NCI-H345 treated with DMSO at 0.1 percent for 48 hours (cell line): ENCODE measurements around the gene FAM193A.
"Not testable (repeated sequence)": the region's sequence is repeated elsewhere in the genome, so short reads cannot be mapped to it uniquely, and the experiment has no call there.

Source experiments
- DNase-seq: peaks from one replicate; lab custom pipeline; 2025; ENCODE audit not compliant: unreplicated experiment; lab: John Stamatoyannopoulos, UW

FAM193A gene

GRCh38 chr4:2604614-2605013 lies 68.2 kb downstream of the FAM193A start:
- no peak for DNase-seq

DNA sequence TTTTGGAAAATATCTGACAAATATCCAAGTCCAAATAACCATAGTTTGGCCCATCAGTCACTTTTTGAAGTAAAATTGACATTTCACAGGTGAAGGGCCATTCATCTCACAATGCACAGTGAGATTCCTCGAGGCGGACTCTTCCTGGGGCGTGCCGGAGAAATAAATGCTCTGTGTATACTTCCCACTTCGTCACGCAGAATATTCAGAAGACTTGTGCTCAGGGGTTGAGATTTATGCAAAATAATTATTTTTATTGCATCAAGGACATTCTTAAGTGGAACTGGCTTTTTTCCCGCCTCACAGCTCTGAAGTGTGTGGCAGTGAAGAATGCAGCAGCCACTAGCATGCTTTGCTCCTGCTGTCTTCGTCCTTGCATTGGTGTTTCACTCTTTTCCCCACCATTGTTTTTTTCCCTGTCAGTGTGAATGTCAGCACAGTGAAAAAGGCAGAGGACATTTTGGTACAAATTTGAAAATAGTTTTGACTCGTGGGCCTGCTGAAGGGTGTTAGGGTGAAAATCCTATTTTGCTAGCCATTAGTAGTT lies 70.6 kb downstream of the FAM193A start:
- no peak for DNase-seq

DNA sequence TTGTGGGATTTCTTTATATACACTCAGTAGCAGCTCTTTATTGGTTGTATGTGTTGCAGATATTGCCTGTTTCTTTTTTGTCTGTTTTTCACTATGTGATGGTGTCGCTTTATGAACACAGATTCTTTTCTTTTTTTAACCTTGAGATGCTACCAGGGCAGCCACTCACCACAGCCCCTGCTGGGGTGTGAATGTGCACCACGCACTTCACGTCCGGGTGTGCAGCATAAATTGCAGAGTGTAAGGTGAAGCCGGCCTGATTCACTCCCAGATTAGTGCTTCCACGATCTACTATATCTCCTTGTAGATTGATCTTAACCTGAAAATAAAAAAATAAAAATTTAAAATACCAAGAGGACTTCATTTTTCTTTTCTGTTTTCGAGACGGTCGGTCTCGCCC lies 71.4 kb downstream of the FAM193A start:
- no peak for DNase-seq

- no peak for DNase-seq
Observed at GRCh38 chr4:2608291-2608690, 71.8 kb downstream of the FAM193A start.

DNA sequence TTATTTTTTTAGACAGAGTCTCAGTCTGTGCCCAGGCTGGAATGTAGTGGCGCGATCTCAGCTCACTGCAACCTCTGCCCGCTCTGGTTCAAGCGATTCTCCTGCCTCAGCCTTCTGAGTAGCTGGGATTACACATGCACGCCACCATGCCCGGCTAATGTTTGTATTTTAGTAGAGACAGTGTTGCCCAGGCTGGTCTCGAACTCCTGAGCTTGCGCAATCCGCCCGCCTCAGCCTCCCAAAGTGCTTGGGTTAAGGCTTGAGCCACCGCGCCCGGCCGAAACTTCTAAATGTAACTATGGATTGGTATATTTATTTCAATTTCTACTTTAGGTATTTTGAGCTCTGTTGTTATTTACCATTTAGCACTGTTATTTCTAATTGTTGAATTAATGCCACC lies 79.4 kb downstream of the FAM193A start:
- DNase-seq = no peak

DNA sequence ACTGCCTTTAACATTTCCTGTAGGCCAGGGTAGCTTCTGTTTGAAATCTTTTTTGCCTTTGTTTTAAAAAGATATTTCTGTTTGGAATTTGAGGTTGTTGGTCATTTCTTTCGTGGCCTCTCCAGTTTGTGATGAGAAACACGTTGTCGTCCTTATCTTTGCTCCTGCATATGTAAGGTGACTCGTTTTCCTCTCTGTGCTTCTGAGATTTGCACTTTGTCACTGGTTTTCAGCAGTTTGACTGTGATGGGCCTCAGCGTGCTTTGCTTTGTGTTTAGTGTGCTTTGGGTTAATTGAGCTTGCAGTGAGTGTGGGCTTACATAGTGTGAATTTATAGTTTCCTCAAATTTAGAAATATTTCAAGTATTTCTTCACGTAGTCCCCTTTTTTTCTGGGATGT lies 81.5 kb downstream of the FAM193A start:
- DNase-seq = no peak

GRCh38 chr4:2618729-2619128 lies 82.3 kb downstream of the FAM193A start:
- not testable (repeated sequence) for DNase-seq

- DNase-seq = no peak
Observed at GRCh38 chr4:2619459-2619858, 83.0 kb downstream of the FAM193A start.

DNA sequence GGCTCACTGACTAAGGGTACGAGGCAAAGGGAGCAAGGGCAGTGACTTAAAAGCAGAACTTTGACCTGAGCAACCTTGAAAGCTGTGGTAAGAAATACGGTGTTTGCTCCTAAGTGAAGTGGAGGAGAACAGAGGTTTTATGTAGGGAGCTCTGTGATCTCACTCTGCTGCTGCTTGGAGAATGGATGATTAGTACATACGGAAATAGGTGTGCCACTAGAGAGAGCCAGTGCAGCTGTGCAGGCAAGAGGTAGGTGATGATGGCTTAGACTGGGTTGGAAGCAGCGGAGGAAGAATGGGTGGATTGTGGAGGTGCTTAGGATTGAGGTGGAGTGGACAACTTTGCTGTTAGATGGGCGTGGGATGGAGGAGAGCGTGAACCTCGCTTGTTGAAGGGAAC lies 85.0 kb downstream of the FAM193A start:
- DNase-seq = no peak

DNA sequence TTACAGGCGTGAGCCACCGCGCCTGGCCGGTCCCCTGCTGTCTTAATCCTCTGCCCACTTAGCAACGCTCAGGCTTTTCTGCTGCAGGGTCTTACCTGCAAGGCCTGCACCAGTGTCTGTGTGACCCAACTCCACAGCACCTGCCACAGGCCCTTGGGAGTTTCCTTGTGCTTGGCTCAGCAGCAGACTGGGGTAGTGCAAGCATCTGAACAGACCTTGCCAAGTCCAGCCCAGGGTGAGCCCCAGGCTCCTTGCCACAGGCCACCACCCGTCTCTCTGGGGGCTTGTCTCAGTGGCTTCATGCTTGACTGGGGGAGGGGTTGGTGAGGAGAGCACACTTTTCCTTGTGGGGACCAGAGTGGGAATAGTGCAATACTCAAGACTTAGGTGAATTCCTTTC lies 87.0 kb downstream of the FAM193A start:
- DNase-seq = no peak

GRCh38 chr4:2624782-2625530 lies 88.5 kb downstream of the FAM193A start:
- DNase-seq = no peak

DNA sequence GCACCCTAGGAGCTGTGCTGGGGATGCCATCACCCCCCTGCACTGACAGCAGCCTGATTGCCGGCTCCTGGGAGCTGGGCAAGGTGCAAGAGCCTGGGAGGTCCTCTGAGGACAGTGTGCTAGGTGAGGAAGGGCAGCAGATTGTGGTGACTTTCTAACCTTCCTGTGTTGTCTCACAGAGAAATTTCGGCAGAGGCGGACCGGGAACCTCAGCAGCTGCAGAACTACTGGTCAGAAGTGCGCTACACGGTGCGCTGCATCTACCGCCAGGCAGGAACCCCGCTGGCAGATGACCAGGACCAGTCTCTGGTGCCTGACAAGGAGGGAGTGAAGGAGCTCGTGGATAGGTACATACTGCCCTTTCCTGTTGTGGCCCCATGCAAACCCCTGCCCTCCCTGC lies 89.8 kb downstream of the FAM193A start:
- DNase-seq = no peak

DNA sequence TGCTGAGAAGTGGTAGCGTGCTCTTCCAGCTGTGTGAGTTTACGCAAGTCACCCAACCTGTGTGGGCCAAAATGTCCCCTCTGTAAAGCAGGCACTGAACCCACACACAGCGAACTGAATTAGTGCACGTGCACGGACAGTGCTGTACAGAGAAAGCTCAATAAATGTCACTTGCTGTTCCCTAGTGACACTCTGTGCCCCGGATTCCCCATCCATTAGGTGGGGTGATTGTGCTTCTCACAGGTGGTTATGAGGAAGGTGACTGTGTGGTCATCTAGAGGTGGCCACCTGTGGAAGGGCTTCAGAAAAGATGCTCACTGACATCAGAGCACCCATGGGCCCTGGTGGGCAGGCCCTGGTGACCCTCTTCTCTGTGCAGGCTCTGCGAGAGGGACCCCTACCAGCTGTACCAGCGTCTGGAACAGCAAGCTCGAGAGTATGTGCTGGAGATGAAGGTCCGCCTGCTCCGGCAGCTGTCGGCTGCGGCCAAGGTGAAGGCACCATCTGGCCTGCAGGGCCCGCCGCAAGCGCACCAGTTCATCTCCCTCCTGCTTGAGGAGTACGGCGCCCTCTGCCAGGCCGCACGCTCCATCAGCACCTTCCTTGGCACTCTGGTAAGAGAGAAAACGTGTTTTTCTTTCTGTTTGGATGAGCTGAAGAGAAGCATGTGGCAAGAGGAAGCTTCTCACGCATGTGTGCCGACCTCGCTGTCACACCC lies 94.3 kb downstream of the FAM193A start:
- no peak for DNase-seq

- no peak for DNase-seq
Observed at GRCh38 chr4:2634014-2634413, 97.6 kb downstream of the FAM193A start.

GRCh38 chr4:2636331-2636730 lies 99.9 kb downstream of the FAM193A start:
- no peak for DNase-seq

- DNase-seq = not testable (repeated sequence)
Observed at GRCh38 chr4:2636994-2637393, 100.5 kb downstream of the FAM193A start.

DNA sequence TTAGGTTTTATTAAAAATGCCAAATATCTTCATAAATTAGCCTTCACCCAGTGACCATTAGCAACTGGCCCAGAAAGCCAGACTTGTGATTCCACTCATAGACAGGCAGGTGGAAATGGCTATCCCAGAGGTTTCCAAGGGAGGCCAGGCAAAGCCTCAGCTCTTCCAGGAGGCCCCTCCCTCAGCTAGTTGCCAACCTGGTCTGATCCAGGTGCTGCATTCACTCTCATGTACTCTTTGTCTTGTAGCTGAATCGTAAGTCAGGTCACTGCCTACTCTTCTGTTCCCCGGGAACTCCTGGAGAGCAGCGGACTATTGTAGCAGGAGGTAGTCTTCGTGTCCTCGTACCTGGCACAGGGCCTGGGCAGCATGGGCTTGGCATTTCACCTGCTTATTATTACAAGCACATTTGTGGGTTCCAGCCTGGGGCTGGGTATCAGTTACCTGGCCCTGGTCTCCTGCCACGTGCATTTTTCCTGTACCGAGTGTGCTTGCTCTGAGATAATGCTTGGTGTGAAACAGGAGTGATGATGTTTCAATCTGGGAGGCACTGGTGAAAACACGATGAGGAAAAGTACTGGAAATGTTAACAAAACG lies 101.6 kb downstream of the FAM193A start:
- DNase-seq = no peak

DNA sequence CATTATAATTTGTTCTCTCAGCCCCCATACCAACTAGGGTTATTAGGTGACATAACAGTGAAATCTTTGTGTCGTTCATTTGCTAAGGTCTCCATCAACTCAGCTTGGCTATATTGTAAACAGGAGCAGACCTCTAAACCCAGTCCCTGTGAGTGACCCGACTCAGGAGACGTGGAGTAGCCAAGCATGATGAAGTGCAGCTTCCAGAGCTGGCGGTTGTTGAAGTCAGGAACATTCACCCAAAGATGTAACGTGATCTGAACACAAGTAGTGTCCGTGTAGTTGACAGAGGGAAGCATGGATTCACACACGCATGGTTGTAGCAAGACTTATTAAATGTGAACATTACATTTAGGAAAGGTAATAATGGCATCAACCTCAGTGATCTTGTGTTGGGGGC lies 102.3 kb downstream of the FAM193A start:
- no peak for DNase-seq

DNA sequence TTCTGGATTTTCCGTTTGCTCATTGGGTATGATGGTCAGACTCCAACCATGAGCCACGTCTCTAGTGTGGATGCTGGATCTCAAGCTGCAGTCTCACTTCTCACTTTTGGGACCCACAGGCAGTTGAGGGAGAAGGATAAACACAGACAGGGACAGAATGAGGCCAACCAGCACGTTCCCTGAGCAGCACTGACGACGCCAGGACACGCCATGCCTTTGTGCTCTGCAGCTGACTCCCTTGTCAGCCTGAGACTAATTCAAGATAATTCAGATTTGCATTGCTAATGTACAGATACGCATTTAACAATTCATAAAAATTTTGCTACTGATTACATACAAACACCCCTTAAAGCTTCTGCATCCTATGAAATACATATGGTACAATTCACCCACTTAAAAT lies 106.5 kb downstream of the FAM193A start:
- DNase-seq = no peak

- DNase-seq = no peak
Observed at GRCh38 chr4:2643555-2643954, 107.1 kb downstream of the FAM193A start.

DNA sequence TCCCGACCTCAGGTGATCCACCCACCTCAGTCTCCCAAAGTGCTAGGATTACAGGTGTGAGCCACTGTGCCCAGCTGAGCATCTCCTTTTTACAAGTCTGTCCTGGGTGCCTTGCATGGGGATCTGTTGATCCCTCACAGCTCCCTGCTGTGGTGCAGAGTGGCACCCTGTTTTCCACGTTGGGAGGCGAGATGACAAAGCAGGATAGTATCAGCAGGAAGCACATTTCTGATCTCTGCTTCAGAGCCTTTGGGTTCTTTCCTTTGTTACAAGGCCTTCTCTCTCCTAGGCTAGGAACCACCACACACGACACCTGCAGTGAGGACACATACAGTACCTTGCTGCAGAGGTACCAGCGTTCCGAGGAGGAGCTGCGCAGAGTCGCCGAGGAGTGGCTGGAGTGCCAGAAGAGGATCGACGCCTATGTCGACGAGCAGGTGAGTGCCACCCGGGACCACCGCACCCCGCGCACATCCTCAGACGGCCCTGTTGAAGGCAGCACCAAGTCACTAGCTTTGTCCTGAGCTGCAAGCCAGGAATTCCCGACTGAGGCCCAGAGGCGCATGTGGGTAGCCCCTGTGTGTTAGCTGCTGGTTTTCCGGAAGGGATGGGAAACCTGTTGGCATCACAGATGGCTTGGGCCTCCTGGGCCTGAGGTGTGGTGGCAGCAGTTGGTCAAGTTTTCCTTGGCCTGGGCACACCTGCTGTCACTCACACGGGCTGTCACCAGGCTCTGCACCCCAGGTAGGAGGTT lies 110.1 kb downstream of the FAM193A start:
- no peak for DNase-seq
